Stomach (tissue), 4 donors: ENCODE measurements around the gene WDR49.

Experiments
- CTCF ChIP-seq, 7 experiments: fragments of 450-650 bp in 4 of 7; fragments of 200-600 bp in 3 of 7; sonication (generic) in 3 of 7; IDR thresholded peaks; one replicate each; pipeline ENCODE4 v1.5.1; 2016 to 2019; ENCODE audit warnings: antibody characterized with exemption in 7 of 7, control low read depth in 2 of 7, mild to moderate bottlenecking in 1 of 7
- POLR2A ChIP-seq, 4 donors: fragments of 450-650 bp; IDR thresholded peaks; one replicate each; pipeline ENCODE4 v1.6.1; 2016; ENCODE audit warnings: antibody characterized with exemption in 4 of 4, control low read depth in 2 of 4, mild to moderate bottlenecking in 1 of 4, moderate library complexity in 1 of 4
- POLR2AphosphoS5 ChIP-seq, 3 donors: sonication (generic); formaldehyde crosslinking; IDR thresholded peaks; one replicate each; pipeline ENCODE4 v1.6.1; 2016; ENCODE audit warnings: antibody characterized with exemption in 3 of 3

DNA sequence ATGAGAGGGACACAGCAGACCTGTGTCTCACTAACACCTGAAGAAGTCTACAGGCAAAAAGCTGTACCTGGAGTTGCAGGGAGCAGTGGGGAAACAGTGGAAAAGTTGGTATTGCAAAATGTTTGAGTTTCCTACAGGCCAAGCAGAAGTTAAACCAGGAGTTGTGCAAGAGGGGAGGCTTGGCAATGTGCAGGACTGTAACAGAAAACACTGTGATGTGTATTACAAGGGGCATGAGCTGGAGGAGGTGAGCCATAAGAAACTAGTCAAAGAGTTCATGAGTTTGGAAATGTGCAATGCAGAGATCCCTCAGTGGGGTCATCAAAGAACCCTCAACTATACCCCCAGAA is 132.8 kb downstream of the WDR49 start:
- TF ChIP-seq CTCF (IDR thresholded peaks at IDR 0.05) (no peak), POLR2AphosphoS5 (IDR thresholded peaks at IDR 0.05) (no peak), POLR2A (IDR thresholded peaks at IDR 0.05) (no peak)
